ENCODE data around the gene MBOAT2. TPM values are rescaled to one million over a fixed set of nuclear protein-coding genes. Genes with fewer than 3 reads are reported as not detected.
A peak's percentile ranks its signal among the peaks of the same experiment; 100 is the strongest.

MBOAT2 gene
- total and polyA plus RNA-seq, 2 of the 13 experiments (the other 11 are each of a cell fraction or from before 2014, with no cell fraction given) = 0.11 to 0.36 TPM

- TF ChIP-seq ZC3H13 (CRISPR knock-in tag; IDR thresholded peaks at IDR 0.05) (no peak), ZSCAN20 (CRISPR knock-in tag; IDR thresholded peaks at IDR 0.05; ENCODE audit: borderline replicate concordance) (no peak), YEATS2 (CRISPR knock-in tag; IDR thresholded peaks at IDR 0.05; ENCODE audit: borderline replicate concordance) (peak; percentile 20; the same call in 1 of the 2 replicates), SPEN (CRISPR knock-in tag; IDR thresholded peaks at IDR 0.05; ENCODE audit: low read depth) (peak; percentile 69; the same call in 1 of the 2 replicates)
- TF ChIP-seq, protein P1, sequence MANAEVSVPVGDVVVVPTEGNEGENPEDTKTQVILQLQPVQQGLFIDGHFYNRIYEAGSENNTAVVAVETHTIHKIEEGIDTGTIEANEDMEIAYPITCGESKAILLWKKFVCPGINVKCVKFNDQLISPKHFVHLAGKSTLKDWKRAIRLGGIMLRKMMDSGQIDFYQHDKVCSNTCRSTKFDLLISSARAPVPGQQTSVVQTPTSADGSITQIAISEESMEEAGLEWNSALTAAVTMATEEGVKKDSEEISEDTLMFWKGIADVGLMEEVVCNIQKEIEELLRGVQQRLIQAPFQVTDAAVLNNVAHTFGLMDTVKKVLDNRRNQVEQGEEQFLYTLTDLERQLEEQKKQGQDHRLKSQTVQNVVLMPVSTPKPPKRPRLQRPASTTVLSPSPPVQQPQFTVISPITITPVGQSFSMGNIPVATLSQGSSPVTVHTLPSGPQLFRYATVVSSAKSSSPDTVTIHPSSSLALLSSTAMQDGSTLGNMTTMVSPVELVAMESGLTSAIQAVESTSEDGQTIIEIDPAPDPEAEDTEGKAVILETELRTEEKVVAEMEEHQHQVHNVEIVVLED (CRISPR knock-in tag; IDR thresholded peaks at IDR 0.05; ENCODE audit: borderline replicate concordance) = peak; percentile 51; the same call in 1 of the 2 replicates
These were observed 162.9 kb downstream of the MBOAT2 start (continued) for GRCh38 chr2:8840475-8841091.

DNA sequence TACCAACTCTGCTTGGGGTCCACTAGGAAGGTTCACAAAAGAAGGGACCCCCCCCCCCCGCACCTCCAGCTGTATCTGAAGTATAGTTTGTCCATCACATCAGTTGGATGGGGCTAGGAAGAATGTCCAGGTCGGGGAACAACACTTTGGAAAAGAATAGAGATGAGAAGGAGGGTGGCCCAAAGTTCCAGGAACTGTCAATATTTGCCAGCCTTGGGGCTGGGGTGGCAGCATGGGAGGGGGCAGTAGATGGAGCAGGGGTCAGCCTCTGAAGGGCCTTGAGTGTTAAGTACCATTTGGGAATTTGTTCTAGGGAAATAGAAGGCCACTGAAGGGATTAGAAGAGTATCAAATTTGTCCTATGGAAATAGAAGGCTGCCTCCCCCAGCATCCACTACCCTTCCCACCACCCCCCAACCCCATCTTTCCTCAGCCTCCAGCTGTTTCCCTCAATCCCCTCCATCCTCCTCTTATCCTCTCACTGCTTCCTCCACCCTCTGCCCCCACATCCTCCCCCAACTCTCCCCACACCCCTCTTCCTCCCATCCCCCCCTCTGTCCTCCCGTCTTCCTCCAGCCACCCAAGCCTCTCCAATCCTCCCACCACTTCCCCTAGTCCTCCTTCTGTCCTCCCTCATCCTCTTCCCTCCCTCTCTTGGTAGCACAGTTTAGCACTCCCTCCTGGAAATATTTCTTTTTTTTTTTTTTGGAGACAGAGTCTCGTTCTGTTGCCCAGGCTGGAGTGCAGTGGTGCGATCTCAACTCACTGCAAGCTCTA lies 164.1 kb downstream of the MBOAT2 start:
- ChIA-PET CTCF (ENCODE audit: low intra/inter-chr PET ratio, low total read pairs) (interaction anchor here (1.3 kb wide), 1 partner anchor 33 kb away, joined by 3 read pairs; no protein-coding TSS in a partner anchor), POLR2A (no interaction called here)
- H4K20me1 ChIP-seq (ENCODE audit: insufficient read depth, low read length) = no peaks in the 10 kb centered on the region
- no TSS peak for BruUV-seq (replicated peaks)
- peaks cover 20% of the 10 kb centered on the region for H3K79me2 ChIP-seq (ENCODE audit: insufficient read depth, low read length)
- H3K27ac ChIP-seq (ENCODE audit: extremely low read length, insufficient read depth, low read length) = no peak overlapping the region
- H3K9me3 ChIP-seq (ENCODE audit: low read length) = no peaks in the 10 kb centered on the region
- peak; percentile 12 for FAIRE-seq
- H3K4me1 ChIP-seq (ENCODE audit: insufficient read depth, low read length) = peaks cover 74% of the 10 kb centered on the region
- no peaks in the 10 kb centered on the region; a peak in 1 of 5 replicates for H3K27me3 ChIP-seq (ENCODE audit: control insufficient read depth in 1 of 2, insufficient read depth in 2 of 2, low read length in 2 of 2)
- H3K4me3 ChIP-seq (replicated peaks in 1 of 3; ENCODE audit: insufficient read depth in 1 of 3, low read depth in 2 of 3, low read length in 3 of 3) = no peak overlapping the region
- H3K36me3 ChIP-seq (replicated peaks in 1 of 2; ENCODE audit: control insufficient read depth in 1 of 2, insufficient read depth in 2 of 2, low read length in 2 of 2) = no peaks in the 10 kb centered on the region
- in situ Hi-C loops (cut with HindIII; ENCODE audit: extremely low pct_ligation_motif_present, low pct_unique_long_range_greater_than_20kb) = no loop called here
- H2AFZ ChIP-seq (ENCODE audit: low read length) = no peak overlapping the region
- H3K9ac ChIP-seq (ENCODE audit: insufficient read depth, low read depth, low read length) = no peak overlapping the region
- intact Hi-C loops (cut with micrococcal nuclease; ENCODE audit: unreplicated experiment) = no loop called here
- no peak overlapping the region for H3K4me2 ChIP-seq (ENCODE audit: low read depth, low read length)
- ATAC-seq = no peak
- DNase-seq (ENCODE audit: low spot score) = peak; percentile 23
- WGBS (ENCODE audit: low lambda C conversion rate) = 51% methylated on average over 5 of the region's 5 CpGs
- TF ChIP-seq ZNF317 (CRISPR knock-in tag; IDR thresholded peaks at IDR 0.05) (no peak), ZBTB25 (CRISPR knock-in tag; IDR thresholded peaks at IDR 0.05) (no peak), TCF7 (IDR thresholded peaks at IDR 0.05; ENCODE audit: low read depth) (peak; percentile 34; the same call in 1 of the 2 replicates), ZMYM2 (CRISPR knock-in tag; IDR thresholded peaks at IDR 0.05) (no peak), CERS6 (CRISPR knock-in tag; IDR thresholded peaks at IDR 0.05) (no peak), SP5 (CRISPR knock-in tag; IDR thresholded peaks at IDR 0.05; ENCODE audit: borderline replicate concordance, low read depth) (peak; percentile 51; the same call in 1 of the 2 replicates), NR2F6 (IDR thresholded peaks at IDR 0.05) (0 out of 2 replicates have a peak, but pooled peaks have one; percentile 27), NR2F6 (CRISPR knock-in tag; IDR thresholded peaks at IDR 0.05) (peak; percentile 40; the same call in 1 of the 2 replicates), HNRNPL (IDR thresholded peaks at IDR 0.05; ENCODE audit: low read depth, low read length) (no peak), ZBTB7B (CRISPR knock-in tag; IDR thresholded peaks at IDR 0.05) (0 out of 2 replicates have a peak, but pooled peaks have one; percentile 42), FOXA1 (IDR thresholded peaks at IDR 0.05) (no peak), FOXA1 (CRISPR knock-in tag; IDR thresholded peaks at IDR 0.05) (peak; percentile 51; the same call in 1 of the 2 replicates), DR1 (CRISPR knock-in tag; IDR thresholded peaks at IDR 0.05) (no peak), MAZ (IDR thresholded peaks at IDR 0.05; ENCODE audit: borderline replicate concordance, low read depth, low read length) (no peak), MAZ (CRISPR knock-in tag; IDR thresholded peaks at IDR 0.05; ENCODE audit: low read depth) (0 out of 2 replicates have a peak, but pooled peaks have one; percentile 34)

Measured in HepG2 (cell line).